H9 (cell line): Measurements from ENCODE around the gene ARHGEF10L. TPM values are rescaled to one million over a fixed set of nuclear protein-coding genes. Genes with fewer than 3 reads are reported as not detected.

ENCODE experiments used
- DNase-seq: peaks from one replicate; pipeline ENCODE4 v3.0.0-alpha.2; 2017
- H2AFZ ChIP-seq: one replicate; pipeline ENCODE4 v1.6.1; 2013; ENCODE audit warnings: mild to moderate bottlenecking, low read length, control low read depth, moderate library complexity
- H2AK5ac ChIP-seq: 2 replicates; pipeline ENCODE4 v1.6.1; 2013; ENCODE audit warnings: low read length, control low read depth, mixed read lengths; ENCODE audit not compliant: insufficient read length
- H2BK120ac ChIP-seq: one replicate; pipeline ENCODE4 v1.6.1; 2013; ENCODE audit warnings: low read depth, mild to moderate bottlenecking, low read length, control low read depth, inconsistent platforms; ENCODE audit not compliant: poor library complexity, severe bottlenecking
- H2BK12ac ChIP-seq: 2 replicates; pipeline ENCODE4 v1.6.1; 2013; ENCODE audit warnings: low read length, control low read depth, mixed read lengths, low read depth; ENCODE audit not compliant: insufficient read length
- H2BK15ac ChIP-seq: 2 replicates; pipeline ENCODE4 v1.6.1; 2013; ENCODE audit warnings: low read depth, low read length, control low read depth
- H2BK20ac ChIP-seq: one replicate; pipeline ENCODE4 v1.6.1; 2013; ENCODE audit warnings: low read depth, mild to moderate bottlenecking, low read length, control low read depth, inconsistent platforms; ENCODE audit not compliant: poor library complexity, severe bottlenecking
- H2BK5ac ChIP-seq: 2 replicates; pipeline ENCODE4 v1.6.1; 2013; ENCODE audit warnings: low read length, control low read depth, mixed read lengths; ENCODE audit not compliant: insufficient read length
- H3K14ac ChIP-seq: 2 replicates; pipeline ENCODE4 v1.6.1; 2013; ENCODE audit warnings: low read length, control low read depth; ENCODE audit not compliant: insufficient read depth
- H3K18ac ChIP-seq: 2 replicates; pipeline ENCODE4 v1.6.1; 2013; ENCODE audit warnings: low read depth, mild to moderate bottlenecking, mixed read lengths, low read length, control low read depth; ENCODE audit not compliant: insufficient read length
- H3K23ac ChIP-seq: 2 replicates; pipeline ENCODE4 v1.6.1; 2013; ENCODE audit warnings: low read length, control low read depth, mixed read lengths, low read depth; ENCODE audit not compliant: insufficient read length
- H3K23me2 ChIP-seq: 2 replicates; pipeline ENCODE4 v1.6.1; 2013; ENCODE audit warnings: low read depth, mild to moderate bottlenecking, mixed read lengths, low read length, control low read depth; ENCODE audit not compliant: insufficient read length, poor library complexity, severe bottlenecking
- H3K27ac ChIP-seq: 2 replicates; pipeline ENCODE4 v1.5.1; 2013; ENCODE audit warnings: low read length, control low read depth, mixed read lengths, low read depth; ENCODE audit not compliant: insufficient read length
- H3K27me3 ChIP-seq: 2 replicates; pipeline ENCODE4 v1.6.1; 2013; ENCODE audit warnings: low read length, control low read depth, inconsistent platforms; ENCODE audit not compliant: insufficient read depth
- H3K4ac ChIP-seq: 2 replicates; pipeline ENCODE4 v1.6.1; 2013; ENCODE audit warnings: low read depth, mild to moderate bottlenecking, control low read depth, inconsistent platforms, low read length, moderate library complexity
- H3K4me1 ChIP-seq: 2 replicates; pipeline ENCODE4 v1.6.1; 2013; ENCODE audit warnings: low read length, control low read depth, inconsistent platforms; ENCODE audit not compliant: insufficient read depth
- H3K4me2 ChIP-seq: 2 replicates; pipeline ENCODE4 v1.6.1; 2013; ENCODE audit warnings: low read length, control low read depth, mixed read lengths; ENCODE audit not compliant: insufficient read length, insufficient read depth
- H3K56ac ChIP-seq: 2 replicates; pipeline ENCODE4 v1.6.1; 2013; ENCODE audit warnings: low read depth, mild to moderate bottlenecking, mixed read lengths, low read length, control low read depth; ENCODE audit not compliant: insufficient read length
- H3K79me1 ChIP-seq: 2 replicates; pipeline ENCODE4 v1.6.1; 2013; ENCODE audit warnings: low read depth, mild to moderate bottlenecking, moderate library complexity, low read length, control low read depth, inconsistent platforms; ENCODE audit not compliant: insufficient read depth, poor library complexity, severe bottlenecking
- H3K79me2 ChIP-seq: 2 replicates; pipeline ENCODE4 v1.6.1; 2013; ENCODE audit warnings: low read length, control low read depth, inconsistent platforms; ENCODE audit not compliant: insufficient read depth
- H3K9ac ChIP-seq: 2 replicates; pipeline ENCODE4 v1.6.1; 2013; ENCODE audit warnings: low read length, control low read depth, mixed read lengths; ENCODE audit not compliant: insufficient read length; ENCODE audit errors: extremely low read depth
- H3K9me3 ChIP-seq: one replicate; pipeline ENCODE4 v1.6.1; 2013; ENCODE audit warnings: low read depth, low read length, inconsistent platforms; ENCODE audit not compliant: control insufficient read depth
- H3T11ph ChIP-seq: one replicate; pipeline ENCODE4 v1.6.1; 2013; ENCODE audit warnings: mild to moderate bottlenecking, low read length, control low read depth, inconsistent platforms
- H4K20me1 ChIP-seq: one replicate; pipeline ENCODE4 v1.6.1; 2013; ENCODE audit not compliant: control insufficient read depth, insufficient read length, insufficient read depth
- H4K5ac ChIP-seq: 2 replicates; pipeline ENCODE4 v1.6.1; 2013; ENCODE audit warnings: low read depth, mild to moderate bottlenecking, mixed read lengths, low read length, control low read depth; ENCODE audit not compliant: insufficient read length
- H4K8ac ChIP-seq: replicated peaks from 2 replicates; pipeline ENCODE4 v1.6.1; 2013; ENCODE audit warnings: low read length, control low read depth, mixed read lengths, low read depth; ENCODE audit not compliant: insufficient read length
- H4K91ac ChIP-seq: 2 replicates; pipeline ENCODE4 v1.6.1; 2013; ENCODE audit warnings: low read depth, mild to moderate bottlenecking, moderate library complexity, mixed read lengths, low read length, control low read depth; ENCODE audit not compliant: insufficient read length
- H3K27ac Mint-ChIP-seq, 3 experiments: 2 replicates in 2 of 3; 3 replicates in 1 of 3; pipeline ENCODE4 v1.8.0; 2020 to 2021; ENCODE audit warnings: mixed read lengths in 3 of 3, mild to moderate bottlenecking in 1 of 3, moderate library complexity in 1 of 3
- H3K27me3 Mint-ChIP-seq: 2 replicates; pipeline ENCODE4 v1.8.0; 2021; ENCODE audit warnings: low read depth, mild to moderate bottlenecking, moderate library complexity, mixed read lengths
- H3K36me3 Mint-ChIP-seq, 3 experiments: 2 replicates in 2 of 3; 3 replicates in 1 of 3; pipeline ENCODE4 v1.8.0; 2020 to 2021; ENCODE audit warnings: low read depth in 3 of 3, mixed read lengths in 3 of 3; ENCODE audit not compliant: insufficient read depth in 1 of 3
- H3K4me1 Mint-ChIP-seq, 2 experiments: 2 replicates each; pipeline ENCODE4 v1.8.0; 2020; ENCODE audit warnings: mixed read lengths in 2 of 2
- H3K4me3 Mint-ChIP-seq, 2 experiments: 2 replicates in 1 of 2; 3 replicates in 1 of 2; pipeline ENCODE4 v1.8.0; 2020 to 2021; ENCODE audit warnings: mild to moderate bottlenecking in 2 of 2, mixed read lengths in 2 of 2, moderate library complexity in 1 of 2
- H3K9me3 Mint-ChIP-seq, 2 experiments: 2 replicates in 1 of 2; 3 replicates in 1 of 2; pipeline ENCODE4 v1.8.0; 2020; ENCODE audit warnings: mild to moderate bottlenecking in 2 of 2, mixed read lengths in 2 of 2, moderate library complexity in 1 of 2
- CTCF ChIP-seq: fragments of 200-600 bp; sonication (generic); conservative IDR thresholded peaks from 3 replicates; pipeline ENCODE4 v1.8.0; 2021; ENCODE audit warnings: antibody characterized with exemption, mild to moderate bottlenecking
- WGBS: extraction: QIAGEN DNeasy Blood & Tissue Kit; methylation state at CpG from one replicate; pipeline ENCODE4 v1.1.7; 2013; ENCODE audit warnings: missing lambda C conversion rate, low lambda C conversion rate, mixed read lengths; ENCODE audit not compliant: insufficient read length; ENCODE audit errors: extremely low coverage; 5-methylcytosine and 5-hydroxymethylcytosine counted together
- total RNA-seq: library from RNA; stranded (reverse); gene quantifications from 2 replicates; pipeline ENCODE4 v1.2.1, GENCODE V29; 2021

The ARHGEF10L gene
- total RNA-seq, 1 experiment from 2014 or later, result 20.2 TPM

- WGBS, result no CpG with 5 or more reads among the region's 5 CpGs
- Histone ChIP-seq H3K79me2 (no peaks in the 10 kb centered on the region), H3K14ac (no peak overlapping the region), H2AFZ (no peak overlapping the region), H3K18ac (no peak overlapping the region), H2BK20ac (no peak overlapping the region), H4K20me1 (no peaks in the 10 kb centered on the region), H3K27ac (no peak overlapping the region), H3K9ac (no peak overlapping the region), H2BK120ac (no peak overlapping the region), H3K23ac (no peak overlapping the region), H3K9me3 (no peaks in the 10 kb centered on the region), H4K5ac (no peak overlapping the region), H3T11ph (no peak overlapping the region), H4K91ac (no peak overlapping the region), H3K4me1 (no peaks in the 10 kb centered on the region), H3K23me2 (no peaks in the 10 kb centered on the region), H3K4me2 (no peak overlapping the region), H3K79me1 (no peaks in the 10 kb centered on the region), H4K8ac (no peak overlapping the region), H3K4ac (no peak overlapping the region), H3K56ac (no peak overlapping the region), H2AK5ac (no peak overlapping the region), H3K27me3 (no peaks in the 10 kb centered on the region), H2BK12ac (no peak overlapping the region), H2BK5ac (no peak overlapping the region), H2BK15ac (no peak overlapping the region)
- peak overlapping the region in 1 of 3 experiments; percentile 27; a peak in 1 of 7 replicates for H3K27ac Mint-ChIP-seq
- peaks cover 6 to 13% of the 10 kb centered on the region in 2 experiments for H3K4me1 Mint-ChIP-seq
- no peaks in the 10 kb centered on the region for H3K27me3 Mint-ChIP-seq
- H3K9me3 Mint-ChIP-seq, result no peaks in the 10 kb centered on the region
- peaks cover 11 to 23% (median 22%) of the 10 kb centered on the region in 3 experiments; a peak in 5 of 7 replicates for H3K36me3 Mint-ChIP-seq
- H3K4me3 Mint-ChIP-seq, result no peak overlapping the region
- no peak for TF ChIP-seq CTCF
- no peak for DNase-seq
These were observed 71.2 kb downstream of the ARHGEF10L start for GRCh38 chr1:17610713-17611112.
